ENCODE data around the gene TAL2.

TAL2 gene

GRCh38 chr9:105711867-105712266 lies 49.6 kb downstream of the TAL2 start:
- DNase-seq, result no peak

GRCh38 chr9:105712297-105712696 lies 50.0 kb downstream of the TAL2 start:
- DNase-seq, result no peak
